Thyroid gland (tissue), 4 donors: ENCODE results near the gene FITM1.

ENCODE experiments used
- CTCF ChIP-seq, 6 experiments: fragments of 200-600 bp in 3 of 6; fragments of 450-650 bp in 3 of 6; sonication (generic) in 3 of 6; IDR thresholded peaks; one replicate each; pipeline ENCODE4 v1.5.1; 2016 to 2019; ENCODE audit warnings: antibody characterized with exemption in 6 of 6, mild to moderate bottlenecking in 2 of 6, inconsistent platforms in 1 of 6, moderate library complexity in 1 of 6
- POLR2A ChIP-seq, 2 donors: fragments of 450-650 bp; IDR thresholded peaks; one replicate each; pipeline ENCODE4 v1.6.1; 2017; ENCODE audit warnings: antibody characterized with exemption in 2 of 2, mild to moderate bottlenecking in 2 of 2, moderate library complexity in 1 of 2

- no peak for TF ChIP-seq CTCF (IDR thresholded peaks at IDR 0.05)
- TF ChIP-seq POLR2A (IDR thresholded peaks at IDR 0.05), result no peak
These were observed 33.8 kb upstream of the FITM1 start for GRCh38 chr14:24096545-24097181.
